Measurements from ENCODE around the gene TCEANC. TPM values are rescaled to one million over a fixed set of nuclear protein-coding genes. Genes with fewer than 3 reads are reported as not detected.

Gene TCEANC
- total RNA-seq, 1 experiment from 2014 or later = 0.92 TPM

- no TSS peak for BruUV-seq (replicated peaks)
- POLR2A ChIA-PET = no interaction called here
- H3K27ac ChIP-seq (ENCODE audit: low read length) = peak overlapping the region; percentile 44; the same call in 1 of the 2 replicates
- in situ Hi-C loops (cut with HindIII; ENCODE audit: low pct_unique_long_range_greater_than_20kb, low sequenced_read_pairs) = no loop called here
- intact Hi-C loops (cut with micrococcal nuclease; ENCODE audit: unreplicated experiment) = loop anchor here (2.0 kb wide), 1 partner anchor 139 kb away; no protein-coding TSS in a partner anchor
- H3K4me3 ChIP-seq (ENCODE audit: low read depth in 2 of 2, low read length in 2 of 2) = no peak overlapping the region
- H3K27me3 ChIP-seq (ENCODE audit: control insufficient read depth, insufficient read depth, low read length) = no peaks in the 10 kb centered on the region
- no peak for TF ChIP-seq TCF7L2 (IDR thresholded peaks at IDR 0.05; ENCODE audit: low read depth, low read length)
- TF ChIP-seq POLR2AphosphoS5 (IDR thresholded peaks at IDR 0.05; ENCODE audit: low read depth, low read length) = no peak
- TF ChIP-seq, protein P1, sequence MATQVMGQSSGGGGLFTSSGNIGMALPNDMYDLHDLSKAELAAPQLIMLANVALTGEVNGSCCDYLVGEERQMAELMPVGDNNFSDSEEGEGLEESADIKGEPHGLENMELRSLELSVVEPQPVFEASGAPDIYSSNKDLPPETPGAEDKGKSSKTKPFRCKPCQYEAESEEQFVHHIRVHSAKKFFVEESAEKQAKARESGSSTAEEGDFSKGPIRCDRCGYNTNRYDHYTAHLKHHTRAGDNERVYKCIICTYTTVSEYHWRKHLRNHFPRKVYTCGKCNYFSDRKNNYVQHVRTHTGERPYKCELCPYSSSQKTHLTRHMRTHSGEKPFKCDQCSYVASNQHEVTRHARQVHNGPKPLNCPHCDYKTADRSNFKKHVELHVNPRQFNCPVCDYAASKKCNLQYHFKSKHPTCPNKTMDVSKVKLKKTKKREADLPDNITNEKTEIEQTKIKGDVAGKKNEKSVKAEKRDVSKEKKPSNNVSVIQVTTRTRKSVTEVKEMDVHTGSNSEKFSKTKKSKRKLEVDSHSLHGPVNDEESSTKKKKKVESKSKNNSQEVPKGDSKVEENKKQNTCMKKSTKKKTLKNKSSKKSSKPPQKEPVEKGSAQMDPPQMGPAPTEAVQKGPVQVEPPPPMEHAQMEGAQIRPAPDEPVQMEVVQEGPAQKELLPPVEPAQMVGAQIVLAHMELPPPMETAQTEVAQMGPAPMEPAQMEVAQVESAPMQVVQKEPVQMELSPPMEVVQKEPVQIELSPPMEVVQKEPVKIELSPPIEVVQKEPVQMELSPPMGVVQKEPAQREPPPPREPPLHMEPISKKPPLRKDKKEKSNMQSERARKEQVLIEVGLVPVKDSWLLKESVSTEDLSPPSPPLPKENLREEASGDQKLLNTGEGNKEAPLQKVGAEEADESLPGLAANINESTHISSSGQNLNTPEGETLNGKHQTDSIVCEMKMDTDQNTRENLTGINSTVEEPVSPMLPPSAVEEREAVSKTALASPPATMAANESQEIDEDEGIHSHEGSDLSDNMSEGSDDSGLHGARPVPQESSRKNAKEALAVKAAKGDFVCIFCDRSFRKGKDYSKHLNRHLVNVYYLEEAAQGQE (IDR thresholded peaks at IDR 0.05; ENCODE audit: insufficient read depth in 1 of 2, low read depth in 2 of 2, low read length in 1 of 2) = no peak
- no peaks in the 10 kb centered on the region for H3K4me1 ChIP-seq (ENCODE audit: control insufficient read depth, insufficient read depth, low read length)
- no peaks in the 10 kb centered on the region for H3K9me3 ChIP-seq (ENCODE audit: control insufficient read depth, insufficient read depth, low read depth, low read length)
- CTCF ChIA-PET = interaction anchor here (0.5 to 1.1 kb wide), 3 partner anchors 139 to 699 kb away, joined by 3 to 4 read pairs (median 3); no protein-coding TSS in a partner anchor
- H3K36me3 ChIP-seq (ENCODE audit: control insufficient read depth, insufficient read depth, low read length) = no peaks in the 10 kb centered on the region
- ATAC-seq (no peak), DNase-seq (ENCODE audit: low read depth, low spot score) (no peak)
Measured at GRCh38 chrX:13645464-13646153, 7.3 kb upstream of the TCEANC start.

DNA sequence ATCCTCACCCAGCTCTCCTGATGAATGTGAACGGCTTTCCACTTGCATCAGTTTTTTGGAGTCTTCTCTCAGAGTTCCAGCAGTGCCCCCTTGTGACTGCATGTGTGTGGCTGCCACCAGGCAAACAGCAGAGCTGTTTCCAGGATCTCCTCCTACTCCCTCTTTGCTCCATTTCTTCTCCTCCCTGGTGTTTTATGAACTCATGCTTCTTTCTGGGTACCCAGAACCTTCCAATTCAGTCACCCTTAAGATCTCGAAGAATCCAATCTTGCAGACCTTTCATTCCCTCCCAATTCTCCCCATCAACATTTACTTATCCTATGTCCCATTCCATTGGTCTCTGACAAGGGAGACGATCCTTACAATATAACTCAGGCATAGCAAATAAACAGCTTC lies 6.8 kb upstream of the TCEANC start:
- ChIA-PET CTCF (interaction anchor here (0.5 to 1.1 kb wide), 3 partner anchors 139 to 699 kb away, joined by 3 to 4 read pairs (median 3); no protein-coding TSS in a partner anchor), POLR2A (no interaction called here)
- DNase-seq (ENCODE audit: low read depth, low spot score) (no peak), ATAC-seq (peak; percentile 79; the same call in 1 of the 2 replicates)
- Histone ChIP-seq H3K36me3 (ENCODE audit: control insufficient read depth, insufficient read depth, low read length) (no peaks in the 10 kb centered on the region), H3K27me3 (ENCODE audit: control insufficient read depth, insufficient read depth, low read length) (no peaks in the 10 kb centered on the region), H3K4me1 (ENCODE audit: control insufficient read depth, insufficient read depth, low read length) (no peaks in the 10 kb centered on the region), H3K4me3 (ENCODE audit: low read depth in 2 of 2, low read length in 2 of 2) (no peak overlapping the region), H3K9me3 (ENCODE audit: control insufficient read depth, insufficient read depth, low read depth, low read length) (no peaks in the 10 kb centered on the region), H3K27ac (ENCODE audit: low read length) (peak overlapping the region; percentile 44; the same call in 1 of the 2 replicates)
- no TSS peak for BruUV-seq (replicated peaks)
- in situ Hi-C loops (cut with HindIII; ENCODE audit: low pct_unique_long_range_greater_than_20kb, low sequenced_read_pairs) (no loop called here), intact Hi-C loops (cut with micrococcal nuclease; ENCODE audit: unreplicated experiment) (loop anchor here (2.0 kb wide), 1 partner anchor 139 kb away; no protein-coding TSS in a partner anchor)
- TF ChIP-seq POLR2AphosphoS5 (IDR thresholded peaks at IDR 0.05; ENCODE audit: low read depth, low read length) (no peak), CTCF (IDR thresholded peaks at IDR 0.05) (peak; percentile 75)

DNA sequence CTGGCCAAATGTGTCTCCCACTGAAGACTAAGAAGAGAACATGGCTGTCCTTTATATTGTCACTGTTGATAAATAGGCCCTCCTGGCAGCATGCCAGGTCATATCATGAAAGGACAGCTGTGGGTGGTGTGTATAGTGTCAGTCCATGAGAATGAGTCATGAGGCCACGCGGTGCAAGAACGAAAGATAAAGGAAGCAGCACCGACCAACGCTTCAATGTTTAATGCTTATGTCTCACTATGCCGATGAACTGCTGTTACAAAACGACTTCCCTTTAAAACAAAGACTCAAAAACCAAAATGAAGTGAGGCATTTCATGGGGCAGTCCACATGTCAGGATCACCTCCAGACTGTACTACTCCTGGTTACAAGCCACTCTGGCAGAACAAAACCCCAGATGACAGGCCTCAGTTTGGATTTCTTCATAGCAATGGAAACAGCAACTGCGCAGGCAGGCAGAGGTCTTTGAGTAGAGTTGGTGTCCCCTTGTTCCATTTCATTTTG lies 5.2 kb upstream of the TCEANC start:
- intact Hi-C loops (cut with micrococcal nuclease; ENCODE audit: unreplicated experiment) (loop anchor here (2.0 kb wide), 1 partner anchor 141 kb away; no protein-coding TSS in a partner anchor), in situ Hi-C loops (cut with HindIII; ENCODE audit: low pct_unique_long_range_greater_than_20kb, low sequenced_read_pairs) (no loop called here)
- Histone ChIP-seq H3K9me3 (ENCODE audit: control insufficient read depth, insufficient read depth, low read depth, low read length) (no peaks in the 10 kb centered on the region), H3K27me3 (ENCODE audit: control insufficient read depth, insufficient read depth, low read length) (no peaks in the 10 kb centered on the region), H3K36me3 (ENCODE audit: control insufficient read depth, insufficient read depth, low read length) (no peaks in the 10 kb centered on the region), H3K27ac (ENCODE audit: low read length) (no peak overlapping the region), H3K4me3 (ENCODE audit: low read depth in 2 of 2, low read length in 2 of 2) (no peak overlapping the region), H3K4me1 (ENCODE audit: control insufficient read depth, insufficient read depth, low read length) (no peaks in the 10 kb centered on the region)
- BruUV-seq (replicated peaks) = no TSS peak
- DNase-seq (ENCODE audit: low read depth, low spot score) = no peak
- ATAC-seq = no peak
- ChIA-PET CTCF (no interaction called here), POLR2A (no interaction called here)
- no peak for TF ChIP-seq SIN3A (IDR thresholded peaks at IDR 0.05; ENCODE audit: borderline replicate concordance, insufficient read depth, low read depth, low read length)
- TF ChIP-seq TCF7L2 (IDR thresholded peaks at IDR 0.05; ENCODE audit: low read depth, low read length) = no peak
- TF ChIP-seq, protein P1 (IDR thresholded peaks at IDR 0.05; ENCODE audit: insufficient read depth in 1 of 2, low read depth in 2 of 2, low read length in 1 of 2) = no peak
- TF ChIP-seq CTCF (IDR thresholded peaks at IDR 0.05) = no peak
- TF ChIP-seq POLR2AphosphoS5 (IDR thresholded peaks at IDR 0.05; ENCODE audit: low read depth, low read length) = no peak
